ENCODE data around the gene PLCB2.

The PLCB2 gene

DNA sequence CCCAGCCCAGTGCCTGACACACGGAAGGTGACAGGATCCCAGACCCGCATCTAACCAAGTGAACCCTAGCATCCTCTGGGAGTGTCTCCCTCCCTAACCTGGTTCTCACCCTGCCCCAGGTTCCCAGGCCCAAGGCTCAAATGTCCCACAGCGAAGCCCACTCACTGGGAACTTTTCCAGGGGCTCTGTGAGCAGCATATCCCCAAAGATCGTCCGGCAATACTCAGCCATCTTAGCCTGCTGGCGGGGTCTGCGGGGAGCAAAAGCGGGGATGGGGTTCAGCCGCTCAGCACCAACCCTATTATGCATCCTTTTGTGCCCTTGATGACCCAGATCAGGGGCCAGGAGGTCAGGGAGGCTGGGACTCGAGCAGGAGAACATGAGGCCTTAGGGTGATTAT, 10.4 kb downstream of the PLCB2 start:
- TF ChIP-seq, protein P1, sequence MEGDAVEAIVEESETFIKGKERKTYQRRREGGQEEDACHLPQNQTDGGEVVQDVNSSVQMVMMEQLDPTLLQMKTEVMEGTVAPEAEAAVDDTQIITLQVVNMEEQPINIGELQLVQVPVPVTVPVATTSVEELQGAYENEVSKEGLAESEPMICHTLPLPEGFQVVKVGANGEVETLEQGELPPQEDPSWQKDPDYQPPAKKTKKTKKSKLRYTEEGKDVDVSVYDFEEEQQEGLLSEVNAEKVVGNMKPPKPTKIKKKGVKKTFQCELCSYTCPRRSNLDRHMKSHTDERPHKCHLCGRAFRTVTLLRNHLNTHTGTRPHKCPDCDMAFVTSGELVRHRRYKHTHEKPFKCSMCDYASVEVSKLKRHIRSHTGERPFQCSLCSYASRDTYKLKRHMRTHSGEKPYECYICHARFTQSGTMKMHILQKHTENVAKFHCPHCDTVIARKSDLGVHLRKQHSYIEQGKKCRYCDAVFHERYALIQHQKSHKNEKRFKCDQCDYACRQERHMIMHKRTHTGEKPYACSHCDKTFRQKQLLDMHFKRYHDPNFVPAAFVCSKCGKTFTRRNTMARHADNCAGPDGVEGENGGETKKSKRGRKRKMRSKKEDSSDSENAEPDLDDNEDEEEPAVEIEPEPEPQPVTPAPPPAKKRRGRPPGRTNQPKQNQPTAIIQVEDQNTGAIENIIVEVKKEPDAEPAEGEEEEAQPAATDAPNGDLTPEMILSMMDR (IDR thresholded peaks at IDR 0.05; ENCODE audit: extremely low read depth, insufficient read depth, missing control alignments), result no peak
- in situ Hi-C loops (cut with MboI; ENCODE audit: low pct_unique_long_range_greater_than_20kb, low sequenced_read_pairs, unreplicated experiment), result no loop called here
- DNase-seq (ENCODE audit: low spot score), result no peak

DNA sequence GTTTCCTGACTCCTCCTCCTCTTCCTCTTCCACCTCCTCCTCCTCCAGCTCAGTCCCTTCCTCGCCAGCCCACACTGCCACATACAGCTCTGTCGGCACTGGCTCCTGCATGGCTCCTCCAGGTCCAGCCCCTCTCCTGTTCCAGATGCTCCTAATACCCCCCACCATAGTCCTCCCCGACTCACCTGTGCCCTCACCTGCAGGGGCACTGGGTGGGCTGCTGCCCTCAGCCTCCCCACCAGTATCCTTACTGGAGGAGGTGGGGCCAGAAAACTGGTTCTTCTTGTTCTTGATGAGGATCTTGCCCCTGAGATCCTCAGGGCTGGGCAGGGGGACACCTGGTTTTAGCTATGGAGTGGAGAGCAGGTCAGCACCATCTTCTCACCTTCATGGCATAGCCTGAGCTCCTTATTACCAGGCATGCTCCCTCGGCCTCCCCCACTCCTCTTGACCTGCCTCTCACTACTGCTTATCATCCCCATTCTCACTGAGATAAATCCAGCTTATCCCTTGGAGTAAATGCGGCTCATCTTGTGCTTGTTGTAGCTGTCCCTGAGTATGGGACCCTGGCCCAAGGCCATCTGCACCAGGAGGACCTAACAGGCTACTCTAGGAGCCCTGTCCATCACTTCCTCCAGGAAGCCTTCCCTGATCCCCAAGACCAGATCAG, 11.0 kb downstream of the PLCB2 start:
- TF ChIP-seq, protein P1 (IDR thresholded peaks at IDR 0.05; ENCODE audit: extremely low read depth, insufficient read depth, missing control alignments), result no peak
- DNase-seq (ENCODE audit: low spot score), result no peak
- in situ Hi-C loops (cut with MboI; ENCODE audit: low pct_unique_long_range_greater_than_20kb, low sequenced_read_pairs, unreplicated experiment), result no loop called here

- in situ Hi-C loops (cut with MboI; ENCODE audit: low pct_unique_long_range_greater_than_20kb, low sequenced_read_pairs, unreplicated experiment), result no loop called here
- DNase-seq (ENCODE audit: low spot score), result no peak
- TF ChIP-seq, protein P1 (IDR thresholded peaks at IDR 0.05; ENCODE audit: extremely low read depth, insufficient read depth, missing control alignments), result no peak
Measured at GRCh38 chr15:40295877-40296560, 11.7 kb downstream of the PLCB2 start.

- in situ Hi-C loops (cut with MboI; ENCODE audit: low pct_unique_long_range_greater_than_20kb, low sequenced_read_pairs, unreplicated experiment), result no loop called here
- TF ChIP-seq, protein P1 (IDR thresholded peaks at IDR 0.05; ENCODE audit: extremely low read depth, insufficient read depth, missing control alignments), result no peak
- no peak for DNase-seq (ENCODE audit: low spot score)
Measured at GRCh38 chr15:40295297-40295696, 12.4 kb downstream of the PLCB2 start.

GRCh38 chr15:40293905-40294895, 13.5 kb downstream of the PLCB2 start:
- TF ChIP-seq, protein P1 (IDR thresholded peaks at IDR 0.05; ENCODE audit: extremely low read depth, insufficient read depth, missing control alignments), result no peak
- in situ Hi-C loops (cut with MboI; ENCODE audit: low pct_unique_long_range_greater_than_20kb, low sequenced_read_pairs, unreplicated experiment), result no loop called here
- DNase-seq (ENCODE audit: low spot score), result no peak

GRCh38 chr15:40293006-40293405, 14.7 kb downstream of the PLCB2 start:
- no peak for DNase-seq (ENCODE audit: low spot score)
- TF ChIP-seq, protein P1 (IDR thresholded peaks at IDR 0.05; ENCODE audit: extremely low read depth, insufficient read depth, missing control alignments), result no peak
- in situ Hi-C loops (cut with MboI; ENCODE audit: low pct_unique_long_range_greater_than_20kb, low sequenced_read_pairs, unreplicated experiment), result no loop called here

All from GM13977 (cell line).